Stimulated activated CD4-positive, alpha-beta T cell treated with anti-CD3 and anti-CD28 coated beads, Interleukin-1b, Interleukin-23, amount 100 ng/mL, for 24 hours (primary cell): ENCODE data around the gene TMEM95.
"Not testable (repeated sequence)": the region's sequence is repeated elsewhere in the genome, so short reads cannot be mapped to it uniquely, and the experiment has no call there.

Source experiments
- DNase-seq, 4 experiments: peaks; one replicate each; pipeline ENCODE4 v3.0.0-alpha.2; 2020; ENCODE audit warnings: low read depth in 4 of 4, low spot score in 1 of 4

The TMEM95 gene

GRCh38 chr17:7323731-7324437 lies 31.1 kb upstream of the TMEM95 start:
- peak in 1 of 4 experiments; percentile 41 for DNase-seq

- no peak for DNase-seq
These were observed 30.5 kb upstream of the TMEM95 start for GRCh38 chr17:7324438-7324779.

DNA sequence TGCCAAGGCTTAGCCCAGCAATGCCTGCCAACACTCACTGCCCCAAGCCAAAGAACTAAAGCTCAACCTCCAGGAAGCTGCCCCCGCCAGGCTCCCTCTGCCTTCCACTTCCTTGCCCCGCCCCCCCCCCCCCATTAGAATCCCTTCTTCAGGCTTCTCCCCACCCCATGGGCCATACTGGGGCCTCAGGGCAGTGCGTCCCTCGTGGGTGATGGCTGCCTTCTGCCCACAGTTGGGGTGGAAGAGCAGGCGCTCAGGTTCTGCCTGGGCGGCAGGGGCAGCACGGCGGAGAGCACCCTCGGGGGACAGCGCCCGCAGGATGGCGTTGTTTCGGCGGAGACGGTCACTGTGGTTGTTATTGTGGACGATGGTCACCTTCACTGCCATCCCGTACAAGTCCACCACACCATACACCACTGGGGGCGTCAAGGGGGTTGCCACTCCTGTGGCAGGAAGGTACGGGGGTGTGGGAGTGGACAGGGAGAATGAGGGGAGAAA lies 29.9 kb upstream of the TMEM95 start:
- no peak for DNase-seq

- DNase-seq = no peak
These were observed 28.8 kb upstream of the TMEM95 start for GRCh38 chr17:7326186-7326585.

- DNase-seq = no peak
These were observed 27.9 kb upstream of the TMEM95 start for GRCh38 chr17:7327056-7327455.

DNA sequence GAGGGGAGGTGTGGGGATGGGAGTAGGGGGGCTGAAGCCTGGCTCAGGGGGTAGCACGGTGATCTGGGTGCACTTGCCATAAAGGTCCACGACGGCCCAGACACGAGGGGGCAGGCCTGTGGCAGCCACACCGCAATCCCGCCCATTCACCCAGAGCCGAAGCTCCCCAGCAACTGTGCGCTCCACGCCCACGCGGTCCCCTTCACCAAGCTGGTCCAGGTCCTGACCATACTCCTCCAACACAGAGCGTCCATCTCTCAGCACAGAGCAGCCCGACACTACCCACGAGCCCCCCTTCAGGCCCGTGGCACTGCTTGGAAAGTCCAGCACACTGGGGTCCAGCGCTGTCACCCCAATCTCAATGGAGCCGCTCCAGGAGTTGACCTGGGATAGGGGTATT lies 27.5 kb upstream of the TMEM95 start:
- DNase-seq = no peak

DNA sequence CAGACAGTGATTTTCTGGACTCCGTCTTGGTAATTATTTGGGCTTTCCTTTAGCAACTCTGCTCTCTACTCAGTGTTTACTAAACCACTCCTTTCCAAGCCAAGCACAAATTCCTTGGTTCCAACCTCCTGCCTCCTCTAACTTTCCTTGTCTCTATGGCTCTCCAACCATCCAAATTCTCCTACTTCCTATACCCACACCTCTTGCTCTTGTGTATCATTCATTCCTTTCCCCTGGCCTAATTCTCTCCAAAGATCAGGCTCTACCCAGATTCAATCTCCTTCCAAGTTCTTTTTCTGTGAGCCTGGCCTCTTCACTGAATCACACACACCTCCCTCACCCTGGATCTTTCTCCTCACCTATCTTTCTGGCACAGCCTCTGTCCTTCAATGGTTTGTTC lies 26.9 kb upstream of the TMEM95 start:
- no peak for DNase-seq

GRCh38 chr17:7328840-7329373 lies 26.0 kb upstream of the TMEM95 start, which contains the start of gene NEURL4:
NEURL4 (minus strand) TSS chr17:7329335; CDS start chr17:7329312, 23 bp downstream.
- DNase-seq = no peak

- peak; percentile 84 to 95 (median 90) for DNase-seq
These were observed 25.5 kb upstream of the TMEM95 start for GRCh38 chr17:7329374-7329996.

DNA sequence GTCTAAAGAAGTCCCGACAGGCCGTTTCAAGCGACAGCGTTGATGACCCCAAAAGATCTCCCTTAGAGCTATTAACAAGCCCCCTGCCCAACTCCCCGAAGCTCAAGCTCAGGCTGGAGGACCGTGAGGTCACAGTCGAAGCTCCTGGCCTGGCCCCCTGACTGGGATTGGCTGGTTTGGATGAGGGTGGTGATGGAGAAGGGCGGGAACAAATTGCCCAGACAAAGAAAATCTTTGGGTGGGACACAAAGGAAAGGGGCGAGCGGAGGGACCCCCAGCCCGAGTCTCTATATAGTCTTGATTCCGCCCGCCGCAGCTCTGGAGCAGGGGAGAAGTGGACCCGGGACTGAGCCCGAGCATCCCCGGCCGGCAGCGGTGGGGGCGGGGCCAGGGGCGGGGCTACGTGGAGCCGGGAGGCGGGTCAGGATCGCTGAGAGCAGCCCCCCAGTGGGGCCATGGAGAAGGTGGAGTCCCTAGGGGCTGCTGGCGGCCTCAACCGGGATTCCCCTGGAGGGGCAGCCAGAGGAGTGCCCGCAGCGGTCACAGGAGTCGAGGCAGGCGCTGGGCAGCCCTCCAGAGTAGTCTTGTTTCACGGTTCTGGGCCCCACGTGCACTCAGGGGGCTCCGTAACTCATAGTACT lies 24.8 kb upstream of the TMEM95 start:
- peak in 3 of 4 experiments; percentile 64 to 75 (median 69) for DNase-seq

GRCh38 chr17:7330638-7331015 lies 24.3 kb upstream of the TMEM95 start:
- no peak for DNase-seq

DNA sequence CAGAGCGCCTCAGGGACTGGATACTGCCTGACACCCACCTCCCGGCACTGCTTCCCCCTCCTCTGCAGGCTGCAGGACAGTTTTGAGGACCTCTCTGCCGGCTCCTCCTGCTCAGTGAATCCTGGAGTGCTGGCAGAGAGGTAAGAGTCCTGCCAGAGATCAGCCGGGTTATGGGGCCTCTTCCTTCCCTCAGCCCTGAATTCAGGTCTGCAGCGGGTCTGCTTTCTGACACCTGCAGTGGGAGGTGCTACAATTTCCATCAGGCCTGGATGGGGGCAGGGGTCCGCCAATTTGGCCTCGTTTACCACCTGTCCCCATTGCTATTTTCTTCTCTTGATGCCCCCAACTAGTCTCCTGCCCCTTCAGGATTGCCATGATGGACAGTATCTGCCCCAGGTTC lies 22.8 kb upstream of the TMEM95 start:
- DNase-seq = no peak

DNA sequence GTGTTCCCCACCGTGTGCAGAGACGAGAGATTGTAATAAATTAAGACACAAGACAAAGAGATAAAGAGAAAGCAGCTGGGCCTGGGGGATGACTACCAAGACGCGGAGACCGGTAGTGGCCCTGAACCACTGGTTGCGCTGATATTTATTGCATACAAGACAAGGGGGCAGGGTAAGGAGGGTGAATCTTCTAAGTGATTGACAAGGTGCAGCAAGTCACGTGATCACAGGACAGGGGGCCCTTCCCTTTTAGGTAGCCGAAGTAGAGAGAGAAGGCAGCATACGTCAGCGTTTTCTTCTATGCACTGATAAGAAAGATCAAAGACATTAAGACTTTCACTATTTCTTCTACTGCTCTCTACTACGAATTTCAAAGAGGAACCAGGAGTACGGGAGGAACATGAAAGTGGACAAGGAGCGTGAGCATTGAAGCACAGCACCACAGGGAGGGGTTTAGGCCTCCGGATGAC lies 22.3 kb upstream of the TMEM95 start:
- DNase-seq = not testable (repeated sequence)

DNA sequence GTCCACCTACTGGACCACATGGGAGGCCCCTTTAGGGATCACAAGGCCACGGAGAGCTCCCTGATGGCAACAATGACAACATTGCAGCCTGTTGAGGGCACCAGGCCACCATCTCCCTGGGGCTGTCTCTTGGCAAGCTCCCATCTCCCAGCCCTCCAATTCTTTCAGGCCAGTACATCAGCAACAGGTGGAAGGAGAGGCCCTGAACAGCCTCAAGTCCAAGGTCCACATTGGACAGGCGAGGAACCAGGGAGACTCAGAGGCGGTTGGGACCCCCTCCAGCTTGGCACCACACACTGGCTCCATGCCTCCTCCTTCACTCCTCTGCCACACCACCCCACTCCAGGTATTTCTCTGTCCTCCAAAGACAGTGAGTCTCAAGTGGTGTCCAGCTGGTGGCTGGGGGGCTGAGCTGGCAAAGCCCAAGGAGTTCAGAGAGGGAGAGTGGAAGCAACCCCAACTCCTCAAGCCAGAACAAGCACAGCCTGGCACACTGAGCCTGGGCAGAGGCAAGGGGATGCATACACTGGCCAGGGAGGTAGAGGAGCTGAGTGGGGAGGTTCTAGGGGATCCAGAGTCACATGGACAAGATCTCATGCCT lies 19.9 kb upstream of the TMEM95 start:
- DNase-seq = no peak

- DNase-seq = not testable (repeated sequence)
These were observed 19.2 kb upstream of the TMEM95 start for GRCh38 chr17:7335765-7336164.

GRCh38 chr17:7336240-7337175 lies 18.4 kb upstream of the TMEM95 start, which contains the start of gene ACAP1:
ACAP1 (plus strand) TSS chr17:7336529; CDS start chr17:7336735, 206 bp downstream.
- peak in 3 of 4 experiments; percentile 62 to 89 (median 81) for DNase-seq

DNA sequence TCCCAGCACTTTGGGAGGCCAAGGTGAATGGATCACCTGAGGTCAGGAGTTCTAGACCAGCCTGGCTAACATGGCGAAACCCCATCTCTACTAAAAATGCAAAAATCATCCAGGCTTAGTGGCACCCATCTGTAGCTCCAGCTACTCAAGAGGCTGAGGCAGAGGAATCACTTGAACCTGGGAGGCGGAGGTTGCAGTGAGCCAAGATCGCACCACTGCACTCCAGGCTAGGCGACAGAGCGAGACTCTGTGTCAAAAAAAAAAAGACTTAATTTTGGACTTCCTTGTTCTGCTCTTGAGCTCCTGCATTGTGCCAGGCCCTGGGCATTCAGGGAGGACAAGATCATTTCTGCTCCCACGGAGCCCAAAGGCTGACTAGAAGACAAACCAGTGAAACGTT lies 17.4 kb upstream of the TMEM95 start:
- DNase-seq = not testable (repeated sequence)

DNA sequence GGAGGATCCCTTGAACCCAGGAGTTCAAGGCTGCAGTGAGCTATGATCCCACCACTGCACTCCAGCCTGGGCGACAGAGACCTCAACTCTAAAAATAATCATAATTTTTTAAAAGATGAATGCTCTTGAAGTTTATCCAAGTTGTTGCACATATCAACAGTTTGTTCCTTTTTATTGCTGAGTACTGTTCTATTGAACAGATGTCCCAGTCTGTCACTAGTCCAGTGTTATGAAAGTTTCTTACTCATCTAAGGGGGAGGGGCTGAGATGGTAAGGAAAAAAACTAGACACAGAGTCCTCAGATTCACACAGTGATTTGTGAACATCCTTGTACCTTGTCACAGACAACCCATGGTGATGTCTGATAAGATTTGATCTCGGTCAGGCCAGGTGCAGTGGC lies 14.8 kb upstream of the TMEM95 start:
- DNase-seq = no peak

GRCh38 chr17:7341842-7342241 lies 13.1 kb upstream of the TMEM95 start:
- no peak for DNase-seq

DNA sequence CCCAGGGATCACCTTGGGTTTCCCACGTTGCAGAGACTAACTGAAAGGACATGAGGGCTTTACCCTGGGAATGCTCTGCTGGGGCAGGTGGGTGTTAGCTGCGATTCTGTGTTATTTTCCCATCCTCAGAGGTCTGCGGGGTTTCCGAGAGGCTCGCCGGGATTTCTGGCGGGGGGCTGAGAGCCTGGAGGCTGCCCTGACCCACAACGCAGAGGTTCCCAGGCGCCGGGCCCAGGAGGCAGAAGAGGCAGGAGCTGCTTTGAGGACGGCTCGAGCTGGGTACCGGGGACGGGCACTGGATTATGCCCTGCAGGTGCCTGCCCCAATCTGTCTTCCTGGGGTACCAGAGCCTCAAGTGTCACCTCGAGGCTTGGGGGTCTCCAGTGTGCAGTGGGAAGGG lies 11.7 kb upstream of the TMEM95 start:
- DNase-seq = no peak
